Eye (tissue), 1 donor: ENCODE results near the gene KCNK18.
"Not testable (repeated sequence)": the region's sequence is repeated elsewhere in the genome, so short reads cannot be mapped to it uniquely, and the experiment has no call there.

Experiments
- DNase-seq: peaks from one replicate; pipeline ENCODE4 v3.0.0-alpha.2; 2015

Gene KCNK18

DNA sequence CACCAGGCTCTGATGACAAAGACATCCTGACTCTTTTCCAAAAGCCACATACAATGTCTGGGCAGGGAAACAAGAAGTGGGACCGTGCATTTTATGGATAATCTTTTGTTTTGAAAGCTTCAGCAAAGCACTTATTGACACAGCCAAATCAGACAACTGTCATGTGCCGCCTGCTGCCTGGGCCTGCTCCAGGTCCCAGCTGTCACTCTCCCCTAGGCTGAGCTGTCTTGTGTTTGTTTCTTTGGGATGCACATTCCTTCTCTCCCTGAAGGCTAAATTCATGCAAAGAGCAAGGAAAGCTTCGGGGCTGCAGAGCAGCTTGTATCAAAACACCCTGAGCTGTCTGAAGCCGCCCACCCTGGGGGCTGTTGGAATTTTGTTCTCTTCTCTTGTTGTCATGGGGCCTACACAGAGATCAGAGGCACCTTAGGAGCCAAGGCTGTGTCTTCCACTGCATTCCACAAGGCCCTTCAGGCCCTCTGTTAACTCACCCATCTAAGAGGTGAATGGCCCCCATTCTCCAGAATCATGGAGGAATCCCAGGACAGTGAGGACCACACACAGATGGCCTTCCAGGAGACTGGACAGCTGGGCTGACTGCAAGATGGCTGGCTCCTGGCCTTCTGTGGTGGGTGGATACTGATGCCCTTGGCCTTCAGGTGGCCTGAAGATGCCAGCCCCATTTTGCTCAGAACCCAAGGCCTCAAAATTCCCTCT is 25.8 kb downstream of the KCNK18 start:
- peak; percentile 54 for DNase-seq

DNA sequence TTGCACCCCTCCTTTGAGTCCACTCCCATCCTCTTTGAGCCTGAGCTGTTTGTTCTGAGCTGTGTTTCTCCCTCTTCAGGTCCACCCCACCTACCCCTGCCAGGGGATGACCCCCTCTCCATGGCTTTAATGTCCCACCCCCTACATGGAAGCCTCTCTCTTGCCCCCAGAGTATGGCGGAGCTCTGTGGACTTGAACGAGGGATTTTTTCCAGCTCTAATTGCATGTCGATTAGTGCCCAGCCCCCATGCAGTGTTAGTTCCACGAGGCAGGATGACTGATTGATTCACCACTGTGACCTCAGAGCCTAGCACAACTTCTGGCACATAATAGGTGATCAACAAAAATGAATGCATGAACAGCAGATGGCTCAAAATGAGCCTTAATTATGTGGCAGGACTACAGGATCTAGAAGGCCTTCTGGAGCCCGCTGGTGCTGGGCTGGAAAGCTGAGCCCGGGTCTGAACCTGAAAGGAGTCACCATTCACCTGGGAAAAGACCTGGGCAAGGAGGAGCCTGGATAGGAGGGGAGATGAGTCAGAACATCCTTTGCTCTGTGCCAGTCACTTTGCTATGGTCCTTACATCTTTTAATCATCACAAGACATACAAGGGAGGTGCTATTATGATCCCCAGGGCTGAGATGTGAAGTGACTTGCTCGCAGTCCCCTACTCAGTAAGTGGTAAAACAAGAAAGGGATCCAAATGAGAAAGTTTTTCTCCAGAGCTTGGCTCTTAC is 26.6 kb downstream of the KCNK18 start:
- no peak for DNase-seq

DNA sequence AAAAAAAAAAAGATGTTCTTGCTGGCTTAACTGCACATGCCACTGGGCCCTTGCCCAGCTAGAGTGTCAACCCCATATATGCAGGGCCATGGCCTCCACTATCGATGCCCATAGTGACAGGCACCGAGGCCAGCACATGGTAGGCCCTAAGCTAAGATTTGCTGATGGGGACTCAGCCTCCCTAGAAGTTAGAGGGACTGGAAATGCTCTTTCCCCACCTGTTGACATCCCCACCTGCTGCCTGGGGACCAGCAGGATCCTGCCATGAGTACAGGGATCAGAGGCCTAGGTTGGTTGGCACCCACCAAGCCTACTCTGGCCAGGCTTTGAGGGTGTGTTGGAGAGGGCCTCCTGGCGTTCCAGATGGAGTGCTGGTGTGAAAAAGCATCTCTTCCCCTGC is 27.6 kb downstream of the KCNK18 start:
- DNase-seq: no peak

DNA sequence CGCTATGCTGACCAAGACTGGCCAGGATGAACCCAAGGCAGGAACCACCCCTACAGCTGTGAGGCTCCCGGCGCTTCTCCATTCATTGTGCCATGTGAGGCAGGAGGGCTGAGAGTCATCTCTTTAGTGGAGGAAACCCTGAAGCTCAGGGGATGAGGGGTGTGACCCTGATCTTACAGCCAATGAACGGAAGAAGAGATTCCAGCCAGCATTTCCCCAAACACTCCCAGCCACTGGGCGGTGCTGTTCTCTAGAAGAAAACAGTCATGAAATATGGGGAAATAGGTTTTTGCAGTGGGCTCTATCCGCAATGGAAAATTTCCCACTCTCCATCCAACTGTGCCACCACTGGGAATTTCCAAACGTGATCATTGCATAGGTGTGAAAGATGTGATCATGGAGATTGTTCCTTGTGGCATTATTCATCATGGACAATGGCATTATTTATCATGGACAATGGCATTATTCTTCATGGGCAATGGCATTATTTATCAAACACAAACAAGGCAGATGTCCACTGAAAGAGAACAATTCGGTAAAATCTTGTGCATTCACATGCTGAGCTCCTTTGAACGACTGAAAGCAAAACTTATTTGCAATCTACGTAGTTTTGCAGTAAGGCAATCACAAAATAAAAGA is 29.6 kb downstream of the KCNK18 start:
- peak; percentile 48 for DNase-seq

DNA sequence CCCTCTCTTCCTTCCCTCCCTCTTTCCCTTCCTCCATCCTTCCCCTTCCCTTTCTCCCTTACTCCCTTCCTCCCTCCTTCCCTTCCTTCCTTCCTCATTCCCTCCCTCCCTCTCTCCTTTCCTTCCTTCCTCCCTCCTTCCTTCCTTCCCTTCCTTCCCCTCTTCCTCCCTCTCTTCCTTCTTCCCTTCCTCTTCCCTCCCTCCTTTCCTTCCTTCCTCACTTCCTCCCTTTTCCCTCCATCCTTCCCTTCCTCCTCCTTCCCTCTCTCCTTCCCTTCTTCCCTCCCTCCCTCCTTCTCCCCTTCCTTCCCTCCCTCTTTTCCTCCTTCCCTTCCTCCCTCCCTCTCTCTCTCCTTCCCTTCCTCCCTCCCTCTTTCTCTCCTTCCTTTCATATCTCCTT is 30.9 kb downstream of the KCNK18 start:
- no peak for DNase-seq

DNA sequence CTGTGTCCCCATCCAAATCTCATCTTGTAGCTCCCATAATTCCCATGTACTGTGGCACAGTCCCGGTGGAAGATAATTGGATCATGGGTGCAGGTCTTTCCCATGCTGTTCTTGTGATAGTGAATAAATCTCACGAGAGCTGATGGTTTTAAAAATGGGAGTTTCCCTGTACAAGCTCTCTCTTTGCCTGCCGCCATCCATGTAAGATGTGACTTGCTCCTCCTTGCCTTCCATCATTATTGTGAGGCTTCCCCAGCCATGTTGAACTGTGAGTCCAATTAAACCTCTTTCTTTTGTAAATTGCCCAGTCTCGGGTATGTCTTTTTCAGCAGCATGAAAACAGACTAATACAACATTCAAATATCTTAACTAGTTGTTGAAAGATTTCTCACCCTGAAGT is 32.8 kb downstream of the KCNK18 start:
- DNase-seq: not testable (repeated sequence)

DNA sequence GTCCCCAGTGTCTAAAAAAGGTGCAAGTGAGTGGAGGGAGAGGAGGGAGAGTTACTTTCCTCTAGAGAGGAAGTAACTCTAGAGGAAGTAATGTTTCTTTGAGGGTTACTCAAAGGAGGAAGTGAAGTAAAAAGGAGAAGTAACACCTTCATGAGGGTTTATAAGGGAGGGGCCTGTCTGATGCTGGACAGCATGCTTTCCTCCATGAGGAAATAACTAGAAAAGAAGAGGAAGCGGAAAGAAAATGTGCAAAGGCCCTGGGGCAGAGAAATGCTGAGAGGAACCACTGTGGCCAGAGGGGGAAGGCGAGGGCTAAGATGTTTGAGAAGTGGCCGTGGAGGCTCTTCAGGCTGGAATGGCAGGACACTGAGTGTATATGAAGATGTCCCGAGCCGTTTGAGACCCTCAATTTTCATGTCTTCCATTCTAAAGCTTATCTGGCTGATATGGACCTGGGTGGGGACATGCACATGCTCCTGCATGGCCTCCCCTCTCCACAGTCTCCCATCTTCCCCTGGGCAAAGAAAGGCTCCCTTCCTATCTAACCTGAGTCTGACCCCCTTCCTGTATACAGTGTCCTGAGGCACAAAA is 40.2 kb downstream of the KCNK18 start:
- no peak for DNase-seq

DNA sequence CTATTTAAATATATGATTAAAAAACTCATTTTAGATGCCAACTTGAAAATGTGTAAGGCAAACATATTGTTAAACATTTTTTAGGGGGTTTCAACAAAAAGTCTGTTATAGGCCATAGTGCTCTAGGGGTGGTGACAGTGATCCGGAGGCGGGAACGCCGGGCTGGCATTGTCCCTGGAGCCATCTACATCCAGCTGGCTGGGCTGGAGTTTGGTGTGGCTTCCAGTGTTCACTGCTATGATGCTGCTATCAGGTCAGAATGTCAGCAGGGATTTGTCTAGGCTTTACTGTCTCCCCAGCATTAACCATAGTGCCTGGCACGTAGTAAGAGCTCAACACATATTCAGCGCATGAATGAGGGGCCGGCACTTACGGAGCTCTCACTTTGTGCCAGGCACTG is 41.8 kb downstream of the KCNK18 start:
- DNase-seq: peak; percentile 58

DNA sequence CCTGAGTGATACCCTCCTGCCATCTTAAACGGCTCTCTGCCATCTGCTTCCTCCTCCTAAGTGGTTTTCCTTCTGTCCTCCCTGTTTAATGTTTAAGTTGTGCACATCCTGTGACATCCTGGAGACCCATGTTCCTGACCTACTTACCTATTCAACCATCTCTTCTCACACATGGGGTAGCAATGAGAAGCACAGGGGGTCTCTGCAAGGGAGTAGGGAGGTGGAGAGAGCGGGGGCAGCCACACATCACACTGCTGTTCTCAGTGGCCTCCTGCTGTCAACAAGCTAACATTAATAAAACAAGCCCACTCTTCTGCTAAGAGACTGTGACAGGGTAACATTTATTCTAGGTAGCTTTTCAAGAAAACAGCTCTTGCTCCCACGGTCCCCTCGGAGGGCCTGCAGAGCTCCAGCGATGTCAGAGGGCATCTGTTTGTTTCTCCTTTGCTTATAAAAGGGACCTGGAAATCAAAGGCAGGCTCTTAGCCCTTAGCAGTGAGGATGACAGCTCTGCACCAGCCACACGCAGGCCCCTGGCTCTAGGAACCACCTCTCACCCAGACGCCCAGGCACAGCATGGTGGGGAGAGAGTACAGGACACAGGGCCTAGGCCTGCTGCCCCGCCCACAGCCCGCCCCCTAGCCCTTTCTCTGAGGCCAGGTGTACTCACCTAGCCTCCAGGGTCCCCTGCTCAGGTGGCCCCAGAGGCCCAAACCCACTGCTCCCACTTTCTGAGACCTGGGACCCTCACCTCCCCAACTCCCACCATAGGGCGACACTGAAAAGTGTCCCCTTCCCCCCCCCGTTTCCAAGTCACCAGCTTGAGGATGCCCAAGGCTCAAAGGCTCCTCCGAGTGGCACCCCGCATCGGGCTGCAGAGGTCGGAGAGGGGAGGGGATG is 42.7 kb downstream of the KCNK18 start:
- DNase-seq: peak; percentile 86

DNA sequence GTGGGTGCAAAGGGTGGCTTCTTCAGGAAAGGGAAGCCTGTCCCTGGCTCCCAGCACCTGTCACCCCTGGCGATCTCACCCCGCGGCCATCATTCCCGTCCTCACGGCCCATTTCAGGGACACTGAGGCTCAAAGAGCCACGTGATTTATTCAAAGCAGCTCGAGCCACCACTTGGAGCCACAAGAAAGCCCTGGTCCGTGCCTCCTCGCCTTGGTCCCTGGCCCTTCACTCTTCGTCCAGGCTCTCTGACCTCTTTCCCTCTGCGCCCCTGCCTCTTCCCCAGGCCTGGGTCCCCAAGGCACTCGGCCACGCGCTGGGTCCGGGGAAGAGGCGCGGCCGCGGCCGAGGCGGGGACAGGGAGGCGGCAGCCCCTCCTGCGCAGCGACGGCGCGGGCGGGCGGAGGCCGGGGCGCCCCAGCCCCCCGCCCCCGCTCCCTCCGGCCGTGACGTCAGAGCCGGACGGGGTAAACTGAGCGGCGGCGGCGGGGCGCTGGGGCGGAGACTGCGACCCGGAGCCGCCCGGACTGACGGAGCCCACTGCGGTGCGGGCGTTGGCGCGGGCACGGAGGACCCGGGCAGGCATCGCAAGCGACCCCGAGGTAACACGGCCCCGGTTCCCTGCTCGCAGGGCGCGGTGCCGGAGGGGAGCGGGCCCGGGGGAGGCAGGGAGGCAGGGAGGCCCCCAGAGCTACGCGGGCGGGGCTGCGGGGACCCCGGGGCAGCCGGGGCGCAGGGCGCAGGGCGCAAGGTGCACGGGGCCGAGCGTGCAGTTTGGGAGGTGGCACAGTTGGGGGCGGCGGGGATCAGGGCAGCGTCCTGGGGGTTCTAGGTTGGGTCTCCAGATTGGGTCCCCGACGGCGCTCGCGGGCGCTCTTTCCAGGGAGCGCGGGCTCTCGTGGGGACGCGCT is 43.6 kb downstream of the KCNK18 start, which contains the start of gene SLC18A2:
Gene SLC18A2, plus strand, starts transcription at position 494 of the 909 bp plus-strand sequence. CDS start 580 bp downstream, outside the sequence.
- DNase-seq: peak; percentile 77

DNA sequence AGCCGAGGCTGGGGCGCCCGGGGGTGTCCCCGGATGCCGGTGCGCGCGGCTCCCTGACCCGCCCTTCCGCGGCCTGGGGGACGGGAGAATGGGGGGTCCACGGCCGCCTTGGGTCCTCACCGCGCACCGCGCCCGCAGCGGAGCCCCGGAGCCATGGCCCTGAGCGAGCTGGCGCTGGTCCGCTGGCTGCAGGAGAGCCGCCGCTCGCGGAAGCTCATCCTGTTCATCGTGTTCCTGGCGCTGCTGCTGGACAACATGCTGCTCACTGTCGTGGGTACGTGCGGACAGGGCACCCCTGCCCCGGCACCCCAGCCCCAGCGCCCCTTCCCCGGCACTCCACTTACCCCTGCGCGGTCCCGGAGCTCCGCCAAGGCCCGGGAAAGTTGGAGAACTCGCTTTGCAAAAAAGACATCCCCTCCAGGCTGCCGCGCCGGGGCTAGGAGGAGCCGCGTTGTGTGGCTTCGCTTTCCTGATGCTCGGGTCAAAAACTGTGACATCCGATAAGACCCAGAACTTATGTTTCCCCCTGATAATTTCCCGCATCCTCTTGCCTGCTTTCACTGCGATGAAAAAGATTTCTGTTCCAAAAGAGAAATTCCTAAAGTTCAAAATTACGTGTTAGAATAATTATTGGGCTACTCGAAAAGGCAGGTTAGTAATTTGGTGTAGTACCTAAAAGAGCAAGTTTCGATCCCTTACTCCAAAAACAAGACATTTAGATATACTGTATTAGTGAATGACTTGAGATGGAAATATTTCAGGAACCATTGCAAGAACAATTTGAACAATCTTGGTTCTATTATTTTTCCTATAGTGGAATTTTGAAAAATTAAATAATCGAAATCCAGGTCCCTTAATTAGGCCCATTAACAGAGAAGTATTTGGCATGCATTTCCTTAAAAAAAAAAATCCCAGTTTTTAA is 44.5 kb downstream of the KCNK18 start:
- DNase-seq: peak; percentile 58

DNA sequence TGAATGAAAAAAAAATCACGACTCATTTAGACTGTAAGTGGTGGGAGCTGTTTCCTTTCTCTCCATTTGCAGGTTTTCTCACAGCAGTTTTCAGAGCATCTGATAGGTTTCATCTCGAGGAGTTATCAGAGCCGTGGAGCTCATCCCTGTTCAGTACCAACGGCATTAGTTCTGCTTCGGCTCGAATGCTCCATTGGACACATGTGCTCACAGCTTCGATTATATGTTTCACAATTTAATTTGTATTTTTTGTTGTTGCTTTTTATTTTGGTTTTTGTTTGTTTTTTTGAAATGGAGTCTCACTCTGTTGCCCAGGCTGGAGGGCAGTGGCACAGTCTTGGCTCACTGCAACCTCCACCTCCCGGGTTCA is 45.2 kb downstream of the KCNK18 start:
- no peak for DNase-seq

DNA sequence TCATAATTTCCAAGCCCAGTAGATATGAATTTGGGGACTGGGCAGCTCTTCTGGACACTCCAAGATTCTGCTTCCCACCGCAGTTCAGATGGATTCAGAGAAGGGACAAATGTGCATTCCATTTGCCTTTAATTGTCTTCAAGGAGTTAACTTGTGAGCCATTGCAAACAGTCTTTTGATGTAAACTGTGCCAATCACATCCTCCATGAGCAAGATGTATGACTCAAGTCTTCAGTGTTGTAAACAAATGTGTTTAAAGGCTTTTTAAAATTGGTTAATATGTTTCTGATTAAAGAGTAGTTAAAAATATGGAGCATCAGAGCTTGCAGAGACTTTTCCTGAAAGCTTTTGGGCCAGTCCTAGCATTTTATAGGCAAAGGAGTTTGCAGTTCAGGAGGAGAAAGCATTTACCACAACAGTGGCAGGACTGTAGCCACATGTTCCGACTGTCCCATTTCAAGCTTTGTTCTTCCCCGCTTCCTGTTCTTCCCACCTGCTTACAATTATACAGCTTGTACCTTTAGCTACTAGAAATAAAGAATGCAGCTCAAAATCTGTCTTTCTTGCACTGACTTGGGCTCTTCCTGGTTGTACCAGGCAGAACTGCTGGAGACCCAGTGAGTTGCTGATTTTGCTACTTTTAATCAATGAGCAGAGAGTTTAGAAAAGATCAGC is 49.8 kb downstream of the KCNK18 start:
- DNase-seq: no peak

DNA sequence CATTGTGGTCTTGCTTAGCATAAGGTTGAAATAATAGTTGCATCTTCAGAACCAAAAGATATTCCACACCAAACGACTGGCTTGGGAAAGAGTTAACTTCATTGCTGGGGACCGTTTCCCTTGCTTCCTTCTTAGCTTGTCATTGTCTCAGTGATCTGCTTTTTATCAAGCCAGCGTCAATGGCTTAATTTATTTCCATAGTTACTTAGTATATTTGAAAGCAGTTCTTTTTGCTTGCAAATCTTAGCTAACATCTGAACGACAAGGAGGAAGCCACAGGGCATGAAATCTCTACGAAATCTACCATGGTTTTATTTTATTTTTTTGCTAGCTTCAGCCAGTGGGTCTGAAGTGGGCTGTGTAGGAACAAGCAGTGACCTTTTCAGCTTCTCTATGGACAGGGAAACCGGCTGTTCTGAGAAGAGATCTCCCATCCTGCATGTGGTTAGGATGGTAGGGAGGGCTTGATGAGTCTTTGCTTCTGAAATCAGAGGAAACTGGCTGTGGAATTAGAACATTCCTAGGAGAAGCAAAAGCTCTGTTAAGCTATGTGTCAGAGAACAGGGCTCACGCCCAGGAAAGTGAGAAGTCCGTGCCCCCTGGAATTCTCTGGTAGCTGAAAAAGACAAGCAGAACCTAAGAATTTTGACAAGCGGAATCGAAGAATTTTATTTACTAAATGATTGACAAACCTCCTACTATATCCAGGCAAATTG is 51.6 kb downstream of the KCNK18 start:
- DNase-seq: no peak

DNA sequence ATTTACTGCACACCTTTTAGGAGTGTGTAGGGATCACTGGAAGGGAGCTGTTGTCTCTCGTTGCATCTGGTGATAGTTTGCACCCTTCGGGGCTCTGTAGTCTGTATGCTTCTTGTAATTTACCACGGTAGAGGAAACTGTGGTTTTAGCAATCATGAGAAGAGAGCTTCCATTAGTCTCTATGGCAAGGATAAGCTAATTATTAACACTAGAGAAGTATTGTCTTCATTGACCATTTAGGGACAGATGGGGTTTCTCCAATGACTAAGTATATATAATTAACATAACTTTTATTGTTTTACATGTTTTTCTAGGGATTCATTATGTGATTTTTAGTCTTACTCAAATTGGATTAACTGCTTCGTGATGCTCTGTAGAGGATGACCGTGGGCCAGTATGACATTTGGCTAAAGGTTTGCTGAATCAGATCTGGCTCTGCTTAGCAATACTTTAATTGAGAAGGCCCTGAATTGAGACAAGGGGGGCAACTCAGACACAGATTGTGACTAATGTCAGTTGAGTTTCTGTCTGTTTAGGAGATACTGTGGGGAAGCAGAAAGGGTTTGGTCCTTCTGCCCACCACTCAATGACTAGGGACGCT is 52.3 kb downstream of the KCNK18 start:
- no peak for DNase-seq

DNA sequence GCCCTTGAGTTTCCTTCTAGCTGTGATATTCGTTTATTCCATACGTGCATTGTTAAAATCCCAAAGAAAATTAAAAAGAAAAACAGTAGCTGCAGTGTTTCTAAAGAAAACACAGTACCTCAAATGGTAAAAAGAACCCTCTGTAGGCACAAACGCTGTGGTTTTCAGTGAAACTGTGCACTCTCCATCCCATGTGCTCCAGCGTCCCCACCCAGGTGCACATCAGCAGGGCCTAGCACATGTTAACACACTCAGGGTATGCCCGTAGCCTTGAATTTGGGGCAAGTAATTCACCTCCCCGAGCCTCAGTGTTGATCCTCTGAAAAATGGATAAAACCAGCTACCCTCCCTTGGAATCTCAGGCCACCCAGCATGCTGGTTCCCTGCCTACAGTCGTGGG is 53.1 kb downstream of the KCNK18 start:
- no peak for DNase-seq

DNA sequence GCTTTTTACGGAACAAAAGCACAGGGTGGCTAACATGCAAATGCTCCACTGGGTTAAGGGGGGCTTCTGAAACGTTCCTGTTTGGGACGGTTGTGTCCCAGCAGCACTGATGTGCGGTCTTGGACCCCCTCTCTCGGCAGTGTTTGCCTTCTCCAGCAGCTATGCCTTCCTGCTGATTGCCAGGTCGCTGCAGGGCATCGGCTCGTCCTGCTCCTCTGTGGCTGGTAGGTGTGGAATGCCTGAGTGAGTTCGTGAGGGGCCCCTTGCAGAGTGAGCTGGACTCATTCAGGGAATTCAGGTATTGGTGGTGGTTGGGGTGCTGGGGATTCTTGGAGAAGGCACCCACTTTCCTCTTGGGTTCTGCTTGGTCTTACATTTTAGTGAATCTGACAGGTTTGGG is 56.6 kb downstream of the KCNK18 start:
- no peak for DNase-seq

DNA sequence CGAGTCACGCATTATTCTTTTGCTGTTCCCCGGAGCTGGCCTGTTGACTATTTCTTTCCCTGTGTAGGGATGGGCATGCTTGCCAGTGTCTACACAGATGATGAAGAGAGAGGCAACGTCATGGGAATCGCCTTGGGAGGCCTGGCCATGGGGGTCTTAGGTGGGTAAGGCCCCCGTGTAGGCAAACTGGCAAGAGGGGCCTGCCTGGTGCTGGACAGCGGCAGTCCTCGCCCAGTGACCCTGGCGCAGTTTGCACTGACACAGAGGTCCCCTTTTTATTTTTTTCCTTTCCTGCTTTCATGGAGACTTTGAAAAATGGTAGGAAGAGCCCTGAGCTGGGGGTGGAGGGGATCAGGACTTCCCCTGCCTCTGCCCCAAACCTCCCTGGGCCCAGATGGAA is 57.0 kb downstream of the KCNK18 start:
- DNase-seq: no peak
